DMS53 (cell line): Measurements from ENCODE around the gene DCLRE1A.
"Not testable (repeated sequence)": the region's sequence is repeated elsewhere in the genome, so short reads cannot be mapped to it uniquely, and the experiment has no call there.

Experiments used
- DNase-seq: peaks from one replicate; lab custom pipeline; 2025; lab: John Stamatoyannopoulos, UW

The DCLRE1A gene

GRCh38 chr10:113858541-113858940, 4.7 kb upstream of the DCLRE1A start:
- no peak for DNase-seq

GRCh38 chr10:113857210-113857609, 3.3 kb upstream of the DCLRE1A start:
- no peak for DNase-seq

- peak; percentile 8 for DNase-seq
These were observed 2.7 kb upstream of the DCLRE1A start for GRCh38 chr10:113856563-113856962.

DNA sequence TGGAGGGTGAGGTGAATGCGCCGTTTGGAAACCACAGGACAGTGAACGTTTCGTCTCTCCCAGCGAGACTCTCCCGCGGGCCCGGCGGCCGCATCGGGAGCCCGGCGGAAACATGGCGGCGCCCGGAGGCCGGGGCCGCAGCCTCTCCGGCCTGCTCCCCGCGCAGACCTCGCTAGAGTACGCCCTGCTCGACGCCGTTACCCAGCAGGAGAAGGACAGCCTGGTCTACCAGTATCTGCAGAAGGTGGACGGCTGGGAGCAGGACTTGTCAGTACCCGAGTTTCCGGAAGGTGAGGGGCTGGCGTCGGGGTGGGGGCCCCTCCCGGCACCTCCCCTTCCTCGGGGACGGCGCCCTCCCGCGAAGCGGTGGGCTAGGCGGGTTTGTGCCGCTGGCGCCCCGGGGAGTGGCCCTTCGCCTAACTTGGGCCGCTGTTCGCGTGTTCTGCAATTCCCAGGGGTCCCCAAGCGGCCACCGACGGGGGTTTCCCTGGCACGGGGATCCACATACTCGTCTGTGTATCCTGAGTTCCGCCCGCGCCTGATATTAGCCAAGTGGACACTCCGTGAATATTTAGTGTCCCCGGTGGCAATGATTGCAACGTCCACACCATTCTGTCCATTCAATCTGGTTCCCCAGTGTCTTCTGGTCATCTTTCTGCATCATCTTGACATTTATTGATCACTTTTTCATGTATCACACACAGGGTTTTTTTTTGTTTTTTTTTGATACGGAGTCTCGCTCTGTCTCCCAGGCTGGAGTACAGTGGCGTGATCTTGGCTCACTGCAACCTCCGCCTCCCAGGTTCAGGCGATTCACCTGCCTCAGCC, 1.1 kb upstream of the DCLRE1A start:
- DNase-seq: peak; percentile 85

- DNase-seq: peak; percentile 82
These were observed 287 bp downstream of the DCLRE1A start for GRCh38 chr10:113853578-113854012.

GRCh38 chr10:113849946-113850345, 3.9 kb downstream of the DCLRE1A start:
- DNase-seq: no peak

DNA sequence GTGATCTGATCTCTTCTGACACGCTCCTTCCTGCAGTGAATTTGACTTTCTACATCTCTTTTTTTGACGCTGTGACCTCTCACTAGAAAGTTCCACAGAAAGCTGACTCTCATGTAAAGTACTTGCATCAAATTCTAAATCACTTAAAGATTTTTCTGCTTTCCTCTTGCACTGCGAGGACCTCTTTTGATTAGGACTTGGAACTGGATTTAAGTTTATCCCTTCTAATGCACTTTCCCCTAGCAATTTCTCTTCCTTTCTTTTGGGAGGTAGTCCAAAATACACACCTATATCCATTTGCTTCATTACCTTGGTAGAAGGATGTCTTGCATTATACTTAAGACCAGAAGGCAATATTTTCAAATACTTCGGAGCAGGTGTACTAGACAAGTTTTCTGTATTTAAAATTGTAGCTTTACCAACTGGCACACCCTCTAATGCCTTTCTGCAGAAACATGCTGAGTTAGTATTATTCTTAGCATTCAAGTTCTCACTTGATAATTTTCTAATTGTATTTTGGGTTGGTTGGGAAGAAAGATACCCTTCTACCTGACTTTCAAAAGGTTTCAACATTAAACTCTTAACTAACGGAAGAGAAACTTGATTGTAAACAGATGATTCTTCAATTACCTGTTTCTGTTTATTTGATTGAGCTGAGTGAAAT, 4.6 kb downstream of the DCLRE1A start:
- no peak for DNase-seq

DNA sequence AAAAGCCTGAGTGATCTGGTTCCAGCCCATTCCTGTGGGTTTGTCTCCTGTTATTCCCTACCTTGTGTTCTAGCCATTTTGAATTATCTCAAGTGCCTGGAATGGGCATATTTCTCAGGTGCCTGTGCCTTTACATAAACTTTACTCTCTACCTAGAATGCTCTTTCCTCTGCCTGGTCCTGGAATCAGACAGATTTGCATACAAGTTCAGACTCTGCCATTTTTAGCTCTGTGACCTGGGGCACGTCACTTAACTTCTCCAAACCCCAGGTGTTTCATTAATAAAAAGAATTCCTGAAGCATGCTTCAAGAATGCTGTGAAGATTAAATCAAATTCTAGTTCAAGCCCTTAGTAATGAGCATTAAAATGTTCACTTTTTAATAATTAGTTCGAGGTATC, 7.8 kb downstream of the DCLRE1A start:
- no peak for DNase-seq

DNA sequence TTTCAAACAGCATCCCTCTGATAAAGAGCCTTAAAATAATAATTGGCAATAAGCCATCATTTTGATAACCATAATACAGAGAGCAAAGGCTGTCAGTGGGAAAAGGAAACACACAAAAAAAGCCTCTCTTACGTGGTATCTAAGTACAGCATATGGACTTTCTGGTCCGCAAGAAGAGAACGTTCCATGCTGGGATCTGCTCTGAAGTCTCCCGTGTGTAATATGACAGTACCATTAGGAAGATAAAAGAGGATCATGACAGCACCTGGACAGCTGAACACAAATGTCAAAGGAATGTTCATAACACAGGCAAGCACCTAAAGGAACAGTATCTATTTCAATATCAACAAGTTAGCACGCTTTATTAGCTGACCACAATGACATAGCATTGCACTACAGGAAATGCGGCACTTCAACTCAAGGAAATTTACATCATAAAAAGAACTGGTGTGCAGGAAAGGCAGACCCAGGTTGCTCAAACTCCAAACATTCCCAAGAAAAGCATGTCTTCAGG, 9.9 kb downstream of the DCLRE1A start:
- peak; percentile 82 for DNase-seq

GRCh38 chr10:113842171-113842570, 11.7 kb downstream of the DCLRE1A start:
- no peak for DNase-seq

DNA sequence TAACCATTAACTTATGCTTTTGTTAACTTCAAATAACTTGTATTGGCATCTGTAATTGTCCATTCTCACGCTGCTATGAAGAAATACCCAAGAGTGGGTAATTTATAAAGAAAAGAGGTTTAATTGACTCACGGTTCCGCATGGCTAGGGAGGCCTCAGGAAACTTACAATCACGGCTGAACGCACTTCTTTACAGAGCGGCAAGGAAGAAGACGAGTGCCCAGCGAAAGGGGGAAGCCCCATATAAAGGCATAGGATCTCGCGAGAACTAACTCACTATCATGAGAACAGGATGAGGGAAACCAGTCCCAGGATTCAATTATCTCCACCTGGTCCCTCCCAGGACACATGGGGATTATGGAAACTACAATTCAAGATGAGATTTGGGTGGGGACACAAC, 25.3 kb downstream of the DCLRE1A start:
- not testable (repeated sequence) for DNase-seq

- no peak for DNase-seq
These were observed 28.1 kb downstream of the DCLRE1A start for GRCh38 chr10:113825791-113826190.

GRCh38 chr10:113823389-113823788, 30.5 kb downstream of the DCLRE1A start:
- DNase-seq: no peak

DNA sequence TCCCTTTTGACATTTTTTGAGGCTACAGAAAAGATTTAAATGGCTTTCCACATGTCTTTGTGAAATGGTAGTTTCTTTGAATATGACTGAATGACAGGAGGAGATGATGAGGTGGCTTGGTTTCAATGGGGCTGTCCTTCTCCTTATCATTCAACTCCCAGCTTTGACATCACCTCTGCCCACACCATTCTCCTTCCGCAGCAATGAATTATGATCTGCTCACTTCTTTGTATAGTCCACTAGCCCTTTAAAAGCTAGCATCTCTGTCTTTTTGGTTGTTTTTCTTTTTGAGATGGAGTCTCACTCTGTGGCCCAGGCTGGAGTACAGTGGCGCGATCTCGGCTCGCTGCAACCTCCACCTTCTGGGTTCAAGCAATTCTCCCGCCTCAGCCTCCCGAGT, 31.7 kb downstream of the DCLRE1A start:
- no peak for DNase-seq

DNA sequence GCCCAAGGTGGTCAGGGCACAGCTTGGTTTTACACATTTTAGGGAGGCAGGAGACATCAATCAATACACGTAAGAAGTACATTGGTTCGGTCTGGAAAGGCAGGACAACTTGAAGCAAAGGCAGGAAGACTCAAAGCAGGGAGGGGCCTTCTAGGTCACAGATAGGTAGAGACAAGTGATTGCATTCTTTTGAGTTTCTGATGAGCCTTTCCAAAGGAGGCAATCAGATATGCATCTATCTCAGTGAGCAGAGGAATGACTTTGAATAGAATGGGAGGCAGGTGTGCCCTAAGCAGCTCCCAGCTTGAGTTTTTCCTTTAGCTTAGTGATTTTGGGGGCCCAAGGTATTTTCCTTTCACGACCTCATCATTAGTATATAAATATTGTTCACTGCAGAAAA, 32.6 kb downstream of the DCLRE1A start:
- DNase-seq: not testable (repeated sequence)

DNA sequence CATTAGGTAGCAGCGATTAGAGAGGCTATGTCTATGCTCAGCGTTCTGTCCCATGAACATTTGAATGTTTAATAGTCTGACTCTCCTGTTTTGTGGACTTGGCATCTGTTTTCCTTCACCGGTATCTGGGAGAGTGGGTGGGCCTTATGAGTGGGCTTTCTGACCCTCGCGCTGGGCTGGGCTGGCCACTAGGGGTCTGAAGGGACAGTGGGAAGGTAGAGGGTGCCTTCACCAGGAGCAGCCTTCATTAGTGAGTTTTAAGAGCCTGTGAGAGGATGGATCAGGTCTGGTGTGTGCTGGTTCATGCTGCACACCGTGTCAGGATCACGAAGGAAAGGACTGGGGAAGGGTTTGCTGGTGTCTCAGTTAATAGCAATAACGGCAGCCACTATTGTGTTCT, 33.4 kb downstream of the DCLRE1A start:
- DNase-seq: peak; percentile 7

DNA sequence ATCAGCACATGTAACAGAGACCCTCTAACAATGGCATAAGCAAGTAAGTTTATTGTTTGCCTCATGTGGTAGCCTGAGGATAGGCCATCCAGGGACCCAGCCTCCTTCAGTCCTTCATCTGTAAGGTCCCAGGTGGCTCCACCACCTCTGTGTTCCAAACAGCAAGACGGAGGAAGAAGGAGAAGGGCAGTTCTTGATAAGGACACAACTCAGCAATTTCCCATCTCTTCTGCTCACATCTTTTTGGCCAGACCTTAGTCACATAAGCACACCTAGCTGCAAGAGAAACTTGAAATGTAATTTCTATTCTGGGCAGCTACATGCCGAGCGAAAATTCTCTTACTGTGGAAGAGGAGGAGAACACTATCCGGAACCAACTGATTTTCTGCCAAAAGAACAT, 33.9 kb downstream of the DCLRE1A start:
- DNase-seq: no peak

DNA sequence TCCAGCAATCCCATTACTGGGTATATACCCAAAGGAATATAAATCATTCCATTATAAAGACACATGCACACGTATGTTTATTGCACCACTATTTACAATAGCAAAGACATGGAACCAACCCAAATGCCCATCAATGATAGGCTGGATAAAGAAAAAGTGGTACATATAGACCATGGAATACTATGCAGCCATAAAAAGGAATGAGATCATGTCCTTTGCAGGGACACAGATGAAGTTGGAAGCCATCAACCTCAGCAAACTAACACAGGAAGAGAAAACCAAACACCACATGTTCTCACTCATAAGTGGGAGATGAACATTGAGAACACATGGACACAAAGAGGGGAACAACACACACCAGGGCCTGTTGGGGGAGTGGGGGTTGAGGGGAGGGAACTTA, 39.2 kb downstream of the DCLRE1A start:
- not testable (repeated sequence) for DNase-seq

DNA sequence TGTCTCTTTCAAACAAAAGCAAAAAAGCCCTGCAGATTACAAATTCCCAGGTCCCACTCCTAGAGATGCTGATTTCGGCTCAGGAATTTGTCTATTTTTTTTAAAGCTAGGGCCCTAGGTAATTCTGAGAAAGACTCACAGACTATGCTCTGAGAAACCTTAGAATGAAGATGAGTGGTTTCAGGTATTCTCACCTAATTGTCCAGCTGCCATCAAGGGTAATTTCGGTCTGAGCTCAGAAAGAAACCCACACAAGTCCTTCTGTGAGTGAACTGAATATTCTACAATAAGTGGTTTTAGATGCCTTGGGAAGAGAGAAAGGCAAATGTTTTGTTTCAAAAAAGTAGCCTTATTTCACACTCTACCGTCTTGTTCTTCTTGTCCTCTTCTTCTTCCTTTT, 45.7 kb downstream of the DCLRE1A start:
- no peak for DNase-seq

- no peak for DNase-seq
These were observed 47.4 kb downstream of the DCLRE1A start for GRCh38 chr10:113806503-113806902.

DNA sequence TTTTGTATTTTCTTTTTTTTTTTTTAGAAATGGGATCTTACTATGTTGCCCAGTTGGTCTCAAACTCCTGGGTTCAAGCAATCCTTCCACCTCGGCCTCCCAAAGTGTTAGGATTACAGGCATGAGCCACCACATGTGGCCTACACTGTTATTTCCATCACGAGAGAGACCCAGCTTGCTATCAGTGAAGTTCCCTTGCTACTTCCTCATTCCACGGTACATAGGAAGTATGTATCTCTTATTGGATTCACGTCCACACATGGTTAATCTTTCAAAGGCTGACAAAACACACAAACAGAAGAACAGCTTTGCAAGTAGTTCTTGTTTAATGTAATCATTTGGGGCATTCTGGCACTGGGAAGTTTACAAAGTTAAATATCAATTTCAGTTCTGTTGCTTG, 50.9 kb downstream of the DCLRE1A start:
- DNase-seq: no peak

DNA sequence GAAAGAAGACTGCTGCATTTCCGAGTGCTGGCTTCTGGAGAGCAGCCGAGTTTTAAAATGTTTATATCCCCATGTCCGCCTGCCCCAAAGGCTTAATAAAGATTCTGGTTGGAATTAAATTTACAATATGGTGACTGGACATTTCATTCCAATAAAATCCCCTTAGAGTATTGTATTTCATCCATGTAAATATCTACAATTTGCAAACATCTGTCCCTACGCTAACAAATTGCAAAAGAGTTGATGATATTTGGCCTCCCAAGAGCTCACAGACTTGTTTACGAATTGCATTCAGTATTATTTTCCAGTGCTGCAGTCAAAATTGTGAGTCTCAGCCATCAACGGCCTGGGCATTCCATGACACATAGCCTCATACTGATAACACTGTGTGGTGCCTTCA, 52.3 kb downstream of the DCLRE1A start:
- no peak for DNase-seq

- DNase-seq: no peak
These were observed 62.2 kb downstream of the DCLRE1A start for GRCh38 chr10:113791691-113792090.
